GM12892 (cell line): Measurements from ENCODE around the gene POU2F3.

ENCODE experiments used
- POLR2A ChIP-seq: IDR thresholded peaks from 2 replicates; pipeline ENCODE4 v1.6.1; 2011; ENCODE audit warnings: low read depth, low read length, control low read depth
- POLR2AphosphoS5 ChIP-seq: IDR thresholded peaks from 2 replicates; pipeline ENCODE4 v1.6.1; 2011; ENCODE audit warnings: low read depth, low read length, control low read depth
- TAF1 ChIP-seq: IDR thresholded peaks from 2 replicates; pipeline ENCODE4 v1.6.1; 2011; ENCODE audit warnings: low read depth, mild to moderate bottlenecking, control low read depth, low read length, borderline replicate concordance

- TF ChIP-seq POLR2A (no peak), POLR2AphosphoS5 (no peak), TAF1 (no peak)
Observed at GRCh38 chr11:120256779-120257178, 16.8 kb downstream of the POU2F3 start.
